ENCODE measurements around the gene ANKRD33B.

DNA sequence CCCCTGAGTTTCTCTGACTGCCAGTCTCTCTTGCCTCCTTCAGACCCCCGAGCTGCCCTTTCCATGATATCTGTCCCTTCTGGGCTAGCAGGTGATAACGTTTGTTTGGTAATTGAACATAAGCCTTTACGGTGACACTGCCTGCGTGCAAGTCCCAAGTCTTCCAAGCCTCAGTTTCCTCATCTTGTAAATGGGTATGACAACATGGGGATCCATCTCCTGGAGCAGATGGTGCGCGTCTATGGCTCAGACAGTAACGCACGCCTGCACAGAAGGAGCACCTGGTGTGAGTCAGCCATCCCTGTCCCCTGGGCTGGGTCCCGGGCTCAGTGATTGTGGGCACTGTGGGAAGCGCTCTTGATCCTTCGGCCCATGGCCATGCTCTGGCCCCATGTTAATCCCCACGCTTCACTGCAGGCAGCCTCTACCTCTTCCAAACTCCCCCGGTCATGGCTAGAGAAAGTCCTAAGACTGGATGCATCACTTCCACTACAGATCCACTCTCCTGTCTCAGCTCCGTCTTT lies 111.4 kb downstream of the ANKRD33B start:
- TF ChIP-seq, protein P1, sequence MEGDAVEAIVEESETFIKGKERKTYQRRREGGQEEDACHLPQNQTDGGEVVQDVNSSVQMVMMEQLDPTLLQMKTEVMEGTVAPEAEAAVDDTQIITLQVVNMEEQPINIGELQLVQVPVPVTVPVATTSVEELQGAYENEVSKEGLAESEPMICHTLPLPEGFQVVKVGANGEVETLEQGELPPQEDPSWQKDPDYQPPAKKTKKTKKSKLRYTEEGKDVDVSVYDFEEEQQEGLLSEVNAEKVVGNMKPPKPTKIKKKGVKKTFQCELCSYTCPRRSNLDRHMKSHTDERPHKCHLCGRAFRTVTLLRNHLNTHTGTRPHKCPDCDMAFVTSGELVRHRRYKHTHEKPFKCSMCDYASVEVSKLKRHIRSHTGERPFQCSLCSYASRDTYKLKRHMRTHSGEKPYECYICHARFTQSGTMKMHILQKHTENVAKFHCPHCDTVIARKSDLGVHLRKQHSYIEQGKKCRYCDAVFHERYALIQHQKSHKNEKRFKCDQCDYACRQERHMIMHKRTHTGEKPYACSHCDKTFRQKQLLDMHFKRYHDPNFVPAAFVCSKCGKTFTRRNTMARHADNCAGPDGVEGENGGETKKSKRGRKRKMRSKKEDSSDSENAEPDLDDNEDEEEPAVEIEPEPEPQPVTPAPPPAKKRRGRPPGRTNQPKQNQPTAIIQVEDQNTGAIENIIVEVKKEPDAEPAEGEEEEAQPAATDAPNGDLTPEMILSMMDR (IDR thresholded peaks at IDR 0.05) = no peak
- no peak for TF ChIP-seq EZH2 (IDR thresholded peaks at IDR 0.05)

All from neural progenitor cell (in vitro differentiated cells).